ENCODE measurements around the gene HTR3C.
A peak's percentile ranks its signal among the peaks of the same experiment; 100 is the strongest.

The HTR3C gene

DNA sequence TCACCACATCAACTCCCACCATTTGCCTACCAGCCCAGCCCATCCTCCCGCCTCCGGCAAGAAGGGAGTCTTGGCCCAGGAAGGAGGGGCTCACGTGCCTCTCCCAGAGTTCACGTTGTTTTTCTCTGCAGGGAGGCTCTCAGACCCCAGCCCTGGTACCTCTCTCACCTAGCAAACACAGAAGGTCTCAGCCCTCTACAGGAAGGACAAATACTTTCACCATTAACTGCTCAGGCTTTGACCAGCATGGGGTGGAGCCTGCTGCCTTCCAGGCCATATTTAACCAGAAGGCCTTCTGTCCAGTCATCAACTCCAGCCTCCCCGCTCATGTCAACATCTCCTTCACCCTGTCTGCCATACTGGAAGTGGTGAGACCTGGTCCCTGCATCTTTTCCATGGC is 25.0 kb downstream of the HTR3C start:
- no peak overlapping the region for H2AFZ ChIP-seq (ENCODE audit: low read depth, low read length)
- 55% methylated on average over 5 of the region's 5 CpGs for WGBS

DNA sequence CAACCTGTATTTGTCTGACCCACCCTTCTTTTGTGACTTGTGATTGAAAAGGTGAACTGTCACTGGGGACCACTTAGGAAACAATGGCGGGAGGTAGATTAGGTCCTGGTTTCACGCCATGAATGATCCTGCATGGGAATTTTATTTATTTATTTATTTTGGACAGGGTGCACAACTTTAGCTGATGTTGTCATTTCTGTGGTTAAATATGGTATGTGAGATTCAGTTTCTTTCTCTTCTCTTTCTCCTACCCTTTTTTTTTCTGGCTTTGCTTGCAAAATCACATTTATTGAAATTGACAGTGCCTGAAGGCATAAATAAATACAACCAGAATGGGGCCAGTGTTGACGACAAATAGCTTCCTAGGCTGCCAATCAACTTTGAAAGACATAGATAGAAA is 26.0 kb downstream of the HTR3C start:
- Histone ChIP-seq H3K4me3 (ENCODE audit: insufficient read depth in 1 of 2, low read depth in 1 of 2, low read length in 2 of 2) (no peak overlapping the region), H3K36me3 (ENCODE audit: control insufficient read depth in 1 of 2, insufficient read depth in 2 of 2, low read depth in 1 of 2, low read length in 2 of 2) (no peaks in the 10 kb centered on the region), H3K18ac (ENCODE audit: low read depth in 1 of 2, low read length in 2 of 2) (no peak overlapping the region), H3K27ac (ENCODE audit: low read length, poor library complexity, severe bottlenecking) (no peak overlapping the region), H3K79me1 (replicated peaks; ENCODE audit: low read length, poor library complexity, severe bottlenecking) (no peaks in the 10 kb centered on the region), H2BK120ac (ENCODE audit: low read depth, low read length) (no peak overlapping the region), H3K14ac (ENCODE audit: low read length in 2 of 2) (no peak overlapping the region), H3K4ac (ENCODE audit: low read depth in 1 of 2, low read length in 2 of 2) (no peak overlapping the region), H2BK5ac (ENCODE audit: low read depth, low read length, poor library complexity, severe bottlenecking) (no peak overlapping the region), H3K4me1 (ENCODE audit: control insufficient read depth, insufficient read depth, low read depth, low read length) (peaks cover 2% of the 10 kb centered on the region), H3K27me3 (ENCODE audit: control insufficient read depth in 1 of 2, insufficient read depth in 1 of 2, low read length in 2 of 2) (peaks cover 21 to 38% of the 10 kb centered on the region in 2 experiments), H2BK12ac (ENCODE audit: low read length in 2 of 2) (no peak overlapping the region), H4K91ac (ENCODE audit: low read length) (no peak overlapping the region), H3K4me2 (ENCODE audit: low read length, poor library complexity, severe bottlenecking) (no peak overlapping the region), H3K9me3 (ENCODE audit: control insufficient read depth, low read length) (peaks cover 4% of the 10 kb centered on the region), H2BK15ac (ENCODE audit: low read depth, poor library complexity, severe bottlenecking) (no peak overlapping the region), H3K9ac (ENCODE audit: low read length) (no peak overlapping the region), H2AFZ (ENCODE audit: low read depth, low read length) (no peak overlapping the region), H4K8ac (ENCODE audit: low read length) (no peak overlapping the region), H2AK5ac (ENCODE audit: low read length, severe bottlenecking) (no peak overlapping the region), H3K23ac (ENCODE audit: low read length in 2 of 2) (no peak overlapping the region)
- no peak for DNase-seq
- WGBS: 98% methylated on average over 3 of the region's 3 CpGs

More for the DNA sequence above, 25.0 kb downstream of the HTR3C start:
- H2BK120ac ChIP-seq (ENCODE audit: low read depth, low read length): no peak overlapping the region
- H3K9ac ChIP-seq (ENCODE audit: low read length): no peak overlapping the region
- H3K79me1 ChIP-seq (replicated peaks; ENCODE audit: low read length, poor library complexity, severe bottlenecking): no peaks in the 10 kb centered on the region
- no peak overlapping the region for H3K4ac ChIP-seq (ENCODE audit: low read depth in 1 of 2, low read length in 2 of 2)
- H4K91ac ChIP-seq (ENCODE audit: low read length): no peak overlapping the region
- H3K36me3 ChIP-seq (ENCODE audit: control insufficient read depth in 1 of 2, insufficient read depth in 2 of 2, low read depth in 1 of 2, low read length in 2 of 2): no peaks in the 10 kb centered on the region
- H3K14ac ChIP-seq (ENCODE audit: low read length in 2 of 2): no peak overlapping the region
- H2BK15ac ChIP-seq (ENCODE audit: low read depth, poor library complexity, severe bottlenecking): no peak overlapping the region
- no peak overlapping the region for H3K27ac ChIP-seq (ENCODE audit: low read length, poor library complexity, severe bottlenecking)
- peaks cover 23 to 43% of the 10 kb centered on the region in 2 experiments for H3K27me3 ChIP-seq (ENCODE audit: control insufficient read depth in 1 of 2, insufficient read depth in 1 of 2, low read length in 2 of 2)
- H3K4me1 ChIP-seq (ENCODE audit: control insufficient read depth, insufficient read depth, low read depth, low read length): peaks cover 2% of the 10 kb centered on the region
- H3K4me3 ChIP-seq (ENCODE audit: insufficient read depth in 1 of 2, low read depth in 1 of 2, low read length in 2 of 2): no peak overlapping the region
- no peak overlapping the region for H3K23ac ChIP-seq (ENCODE audit: low read length in 2 of 2)
- no peak overlapping the region for H3K18ac ChIP-seq (ENCODE audit: low read depth in 1 of 2, low read length in 2 of 2)
- H4K8ac ChIP-seq (ENCODE audit: low read length): no peak overlapping the region
- DNase-seq: no peak
- H2AK5ac ChIP-seq (ENCODE audit: low read length, severe bottlenecking): no peak overlapping the region
- H3K9me3 ChIP-seq (ENCODE audit: control insufficient read depth, low read length): peaks cover 4% of the 10 kb centered on the region
- no peak overlapping the region for H2BK12ac ChIP-seq (ENCODE audit: low read length in 2 of 2)
- H3K4me2 ChIP-seq (ENCODE audit: low read length, poor library complexity, severe bottlenecking): no peak overlapping the region
- no peak overlapping the region for H2BK5ac ChIP-seq (ENCODE audit: low read depth, low read length, poor library complexity, severe bottlenecking)

DNA sequence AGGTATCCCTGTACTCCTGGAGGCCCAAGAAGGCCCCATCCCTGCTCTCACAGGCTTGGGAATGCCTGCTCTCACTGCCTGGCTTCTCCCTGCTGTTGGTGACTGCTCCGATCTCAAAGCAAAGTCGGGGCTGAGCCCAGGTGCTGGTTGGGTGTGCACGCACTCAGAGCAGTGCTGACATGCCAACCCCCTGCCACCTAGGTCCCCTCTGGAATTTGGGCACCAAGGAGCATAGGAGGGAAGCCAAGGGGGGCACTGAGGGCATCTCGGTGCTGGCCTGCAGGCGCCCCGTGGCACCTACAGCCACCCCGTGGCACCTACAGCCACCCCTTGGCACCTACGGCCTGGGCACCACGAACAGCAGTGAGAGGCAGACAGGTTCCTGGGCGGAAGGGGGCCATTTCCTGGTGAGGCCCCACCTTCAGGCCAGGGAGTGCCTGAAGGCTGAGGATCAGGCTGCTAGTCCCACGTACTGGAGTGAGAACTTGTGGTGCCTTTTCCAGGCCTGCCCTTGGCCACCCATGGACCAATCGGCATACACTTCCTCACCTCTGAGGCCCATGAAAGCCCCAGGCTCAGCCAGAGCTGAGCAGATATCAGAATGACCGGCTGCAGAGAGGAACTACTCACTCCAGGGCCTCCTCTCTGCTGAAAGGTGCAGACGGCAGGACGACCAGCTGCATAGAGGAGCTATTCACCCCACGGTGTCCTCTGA is 28.4 kb downstream of the HTR3C start:
- H3K18ac ChIP-seq (ENCODE audit: low read depth in 1 of 2, low read length in 2 of 2): no peak overlapping the region
- no peak overlapping the region for H2BK15ac ChIP-seq (ENCODE audit: low read depth, poor library complexity, severe bottlenecking)
- H4K8ac ChIP-seq (ENCODE audit: low read length): no peak overlapping the region
- 81% methylated on average over 16 of the region's 16 CpGs for WGBS
- peaks cover 20 to 30% of the 10 kb centered on the region in 2 experiments for H3K27me3 ChIP-seq (ENCODE audit: control insufficient read depth in 1 of 2, insufficient read depth in 1 of 2, low read length in 2 of 2)
- H3K36me3 ChIP-seq (ENCODE audit: control insufficient read depth in 1 of 2, insufficient read depth in 2 of 2, low read depth in 1 of 2, low read length in 2 of 2): no peaks in the 10 kb centered on the region
- H3K4ac ChIP-seq (ENCODE audit: low read depth in 1 of 2, low read length in 2 of 2): no peak overlapping the region
- no peak overlapping the region for H3K27ac ChIP-seq (ENCODE audit: low read length, poor library complexity, severe bottlenecking)
- no peaks in the 10 kb centered on the region for H3K79me1 ChIP-seq (replicated peaks; ENCODE audit: low read length, poor library complexity, severe bottlenecking)
- no peak overlapping the region for H2AK5ac ChIP-seq (ENCODE audit: low read length, severe bottlenecking)
- DNase-seq: no peak
- H2BK5ac ChIP-seq (ENCODE audit: low read depth, low read length, poor library complexity, severe bottlenecking): no peak overlapping the region
- no peak overlapping the region for H2BK12ac ChIP-seq (ENCODE audit: low read length in 2 of 2)
- peak overlapping the region; percentile 84 for H4K91ac ChIP-seq (ENCODE audit: low read length)
- no peak overlapping the region for H2BK120ac ChIP-seq (ENCODE audit: low read depth, low read length)
- H3K4me2 ChIP-seq (ENCODE audit: low read length, poor library complexity, severe bottlenecking): no peak overlapping the region
- no peak overlapping the region for H3K23ac ChIP-seq (ENCODE audit: low read length in 2 of 2)
- peak overlapping the region in 1 of 2 experiments; percentile 45 for H3K14ac ChIP-seq (ENCODE audit: low read length in 2 of 2)
- H3K9me3 ChIP-seq (ENCODE audit: control insufficient read depth, low read length): peaks cover 17% of the 10 kb centered on the region
- peaks cover 2% of the 10 kb centered on the region for H3K4me1 ChIP-seq (ENCODE audit: control insufficient read depth, insufficient read depth, low read depth, low read length)
- no peak overlapping the region for H2AFZ ChIP-seq (ENCODE audit: low read depth, low read length)
- H3K4me3 ChIP-seq (ENCODE audit: insufficient read depth in 1 of 2, low read depth in 1 of 2, low read length in 2 of 2): no peak overlapping the region
- H3K9ac ChIP-seq (ENCODE audit: low read length): no peak overlapping the region

DNA sequence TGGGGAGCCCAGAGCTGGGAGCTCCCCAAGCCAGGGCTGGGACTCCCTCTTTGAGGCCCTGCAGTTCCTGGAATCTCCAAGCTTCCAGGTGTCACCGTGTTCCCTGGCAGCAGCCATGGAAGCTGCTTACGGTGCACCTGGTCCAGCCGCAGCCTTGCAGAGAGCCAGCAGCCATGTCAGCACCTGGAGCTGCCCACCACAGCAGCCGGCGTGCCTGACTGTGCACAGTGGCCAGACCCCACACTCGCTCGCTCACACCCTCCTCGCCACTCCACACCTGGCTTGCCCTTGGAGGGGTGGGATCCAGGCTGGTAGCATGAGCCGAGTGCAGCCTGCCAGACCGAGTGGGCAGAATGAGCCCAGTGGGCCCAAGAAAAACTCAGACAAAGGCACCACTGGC is 29.2 kb downstream of the HTR3C start:
- Histone ChIP-seq H4K91ac (ENCODE audit: low read length) (peak overlapping the region; percentile 22), H3K27ac (ENCODE audit: low read length, poor library complexity, severe bottlenecking) (no peak overlapping the region), H2AK5ac (ENCODE audit: low read length, severe bottlenecking) (no peak overlapping the region), H3K23ac (ENCODE audit: low read length in 2 of 2) (no peak overlapping the region), H2BK15ac (ENCODE audit: low read depth, poor library complexity, severe bottlenecking) (no peak overlapping the region), H2BK12ac (ENCODE audit: low read length in 2 of 2) (no peak overlapping the region), H2BK5ac (ENCODE audit: low read depth, low read length, poor library complexity, severe bottlenecking) (no peak overlapping the region), H2BK120ac (ENCODE audit: low read depth, low read length) (no peak overlapping the region), H2AFZ (ENCODE audit: low read depth, low read length) (no peak overlapping the region), H3K4me2 (ENCODE audit: low read length, poor library complexity, severe bottlenecking) (no peak overlapping the region), H3K14ac (ENCODE audit: low read length in 2 of 2) (peak overlapping the region in 1 of 2 experiments; percentile 11), H3K9me3 (ENCODE audit: control insufficient read depth, low read length) (peaks cover 16% of the 10 kb centered on the region), H3K4ac (ENCODE audit: low read depth in 1 of 2, low read length in 2 of 2) (peak overlapping the region in 1 of 2 experiments; percentile 15), H3K4me1 (ENCODE audit: control insufficient read depth, insufficient read depth, low read depth, low read length) (peaks cover 2% of the 10 kb centered on the region), H4K8ac (ENCODE audit: low read length) (no peak overlapping the region), H3K18ac (ENCODE audit: low read depth in 1 of 2, low read length in 2 of 2) (no peak overlapping the region), H3K27me3 (ENCODE audit: control insufficient read depth in 1 of 2, insufficient read depth in 1 of 2, low read length in 2 of 2) (peaks cover 18 to 24% of the 10 kb centered on the region in 2 experiments), H3K36me3 (ENCODE audit: control insufficient read depth in 1 of 2, insufficient read depth in 2 of 2, low read depth in 1 of 2, low read length in 2 of 2) (no peaks in the 10 kb centered on the region), H3K79me1 (replicated peaks; ENCODE audit: low read length, poor library complexity, severe bottlenecking) (no peaks in the 10 kb centered on the region), H3K4me3 (ENCODE audit: insufficient read depth in 1 of 2, low read depth in 1 of 2, low read length in 2 of 2) (no peak overlapping the region), H3K9ac (ENCODE audit: low read length) (no peak overlapping the region)
- DNase-seq: no peak
- 86% methylated on average over 10 of the region's 10 CpGs for WGBS

Measured in mesenchymal stem cell (in vitro differentiated cells and primary cell).